ENCODE data around the gene GNMT.

DNA sequence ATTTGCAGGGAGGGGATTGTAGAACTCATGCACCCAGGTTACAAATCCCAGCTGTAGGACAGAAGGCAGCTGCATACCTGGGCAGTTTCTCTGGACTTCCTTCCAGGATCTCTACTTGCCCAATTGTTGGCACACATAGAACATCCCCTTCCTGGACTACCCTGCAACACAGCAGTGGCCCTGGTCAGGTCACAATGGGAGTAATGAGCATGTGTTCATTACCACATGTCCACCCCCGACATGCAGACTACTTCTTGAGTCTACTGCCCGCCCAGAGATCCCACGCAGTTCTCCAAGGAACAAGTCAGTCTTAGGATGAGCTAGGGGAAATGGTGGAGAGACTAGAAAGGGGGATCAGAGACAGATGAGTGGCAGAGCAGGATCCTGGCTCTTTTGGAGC lies 13.4 kb downstream of the GNMT start:
- TF ChIP-seq, protein P1, sequence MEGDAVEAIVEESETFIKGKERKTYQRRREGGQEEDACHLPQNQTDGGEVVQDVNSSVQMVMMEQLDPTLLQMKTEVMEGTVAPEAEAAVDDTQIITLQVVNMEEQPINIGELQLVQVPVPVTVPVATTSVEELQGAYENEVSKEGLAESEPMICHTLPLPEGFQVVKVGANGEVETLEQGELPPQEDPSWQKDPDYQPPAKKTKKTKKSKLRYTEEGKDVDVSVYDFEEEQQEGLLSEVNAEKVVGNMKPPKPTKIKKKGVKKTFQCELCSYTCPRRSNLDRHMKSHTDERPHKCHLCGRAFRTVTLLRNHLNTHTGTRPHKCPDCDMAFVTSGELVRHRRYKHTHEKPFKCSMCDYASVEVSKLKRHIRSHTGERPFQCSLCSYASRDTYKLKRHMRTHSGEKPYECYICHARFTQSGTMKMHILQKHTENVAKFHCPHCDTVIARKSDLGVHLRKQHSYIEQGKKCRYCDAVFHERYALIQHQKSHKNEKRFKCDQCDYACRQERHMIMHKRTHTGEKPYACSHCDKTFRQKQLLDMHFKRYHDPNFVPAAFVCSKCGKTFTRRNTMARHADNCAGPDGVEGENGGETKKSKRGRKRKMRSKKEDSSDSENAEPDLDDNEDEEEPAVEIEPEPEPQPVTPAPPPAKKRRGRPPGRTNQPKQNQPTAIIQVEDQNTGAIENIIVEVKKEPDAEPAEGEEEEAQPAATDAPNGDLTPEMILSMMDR (IDR thresholded peaks at IDR 0.05), result no peak
- no peak for TF ChIP-seq POLR2A (IDR thresholded peaks at IDR 0.05)

Data from esophagus squamous epithelium (tissue), 4 donors.